Stimulated activated naive B cell treated with anti-CD40 and anti-IgM and Interleukin-4, amounts not matched to agents 10 μg/mL and 1 μg/mL and 100 μg/mL, for 72 hours (primary cell): ENCODE results near the gene LIMD2.

ENCODE experiments used
- ATAC-seq, 2 donors: fragments of 150-1000 bp; cut with Tn5 transposase; replicated peaks; 2 replicates each; pipeline ENCODE4 v1.10.0; 2021; ENCODE audit warnings: moderate library complexity in 1 of 2
- DNase-seq: peaks from one replicate; pipeline ENCODE4 v3.0.0; 2021
- H3K27ac Mint-ChIP-seq: one replicate; pipeline ENCODE4 v1.8.0; 2022; ENCODE audit warnings: mild to moderate bottlenecking, mixed read lengths
- H3K27me3 Mint-ChIP-seq, 2 donors: one replicate each; pipeline ENCODE4 v1.8.0; 2022; ENCODE audit warnings: mixed read lengths in 2 of 2
- H3K36me3 Mint-ChIP-seq, 2 donors: one replicate each; pipeline ENCODE4 v1.8.0; 2022; ENCODE audit warnings: mixed read lengths in 2 of 2, mild to moderate bottlenecking in 1 of 2
- H3K4me1 Mint-ChIP-seq, 2 donors: one replicate each; pipeline ENCODE4 v1.8.0; 2022; ENCODE audit warnings: mixed read lengths in 2 of 2, mild to moderate bottlenecking in 1 of 2
- H3K4me3 Mint-ChIP-seq, 2 donors: one replicate each; pipeline ENCODE4 v1.8.0; 2022; ENCODE audit warnings: mild to moderate bottlenecking in 2 of 2, mixed read lengths in 2 of 2, moderate library complexity in 1 of 2
- H3K9me3 Mint-ChIP-seq, 2 donors: one replicate each; pipeline ENCODE4 v1.8.0; 2022; ENCODE audit warnings: mixed read lengths in 2 of 2, mild to moderate bottlenecking in 1 of 2

Gene LIMD2

GRCh38 chr17:63647936-63648335, 52.0 kb downstream of the LIMD2 start:
- no peak for DNase-seq
- H3K36me3 Mint-ChIP-seq: peaks cover 14 to 15% of the 10 kb centered on the region in 2 donors
- no peaks in the 10 kb centered on the region for H3K9me3 Mint-ChIP-seq
- H3K4me1 Mint-ChIP-seq: peaks cover 30 to 45% of the 10 kb centered on the region in 2 donors
- no peak overlapping the region for H3K4me3 Mint-ChIP-seq
- H3K27me3 Mint-ChIP-seq: no peaks in the 10 kb centered on the region
- no peak for ATAC-seq
- no peak overlapping the region for H3K27ac Mint-ChIP-seq

- Mint-ChIP-seq H3K9me3 (no peaks in the 10 kb centered on the region), H3K36me3 (peaks cover 8 to 9% of the 10 kb centered on the region in 2 donors), H3K4me1 (peaks cover 29 to 42% of the 10 kb centered on the region in 2 donors), H3K27me3 (no peaks in the 10 kb centered on the region), H3K4me3 (no peak overlapping the region), H3K27ac (no peak overlapping the region)
- ATAC-seq (no peak), DNase-seq (no peak)
Measured at GRCh38 chr17:63647065-63647725, 52.7 kb downstream of the LIMD2 start.

GRCh38 chr17:63646488-63646806, 53.5 kb downstream of the LIMD2 start:
- Mint-ChIP-seq H3K9me3 (no peaks in the 10 kb centered on the region), H3K27me3 (no peaks in the 10 kb centered on the region), H3K4me3 (peak overlapping the region in 1 of 2 donors; percentile 0), H3K36me3 (peaks cover 5 to 6% of the 10 kb centered on the region in 2 donors), H3K27ac (peak overlapping the region; percentile 91), H3K4me1 (peaks cover 31 to 40% of the 10 kb centered on the region in 2 donors)
- ATAC-seq (peak; percentile 94), DNase-seq (no peak)
